GM19239 (cell line): ENCODE data around the gene PRKAR1A.
"Not testable (repeated sequence)": the region's sequence is repeated elsewhere in the genome, so short reads cannot be mapped to it uniquely, and the experiment has no call there.

Experiments
- DNase-seq: peaks from one replicate; pipeline ENCODE4 v3.0.0; 2011; ENCODE audit warnings: low spot score; ENCODE audit not compliant: insufficient read length
- FAIRE-seq: peaks from 2 replicates; lab custom pipeline; 2011; peaks lifted over from hg19 to GRCh38; lab: Jason Lieb, UNC

Gene PRKAR1A

DNA sequence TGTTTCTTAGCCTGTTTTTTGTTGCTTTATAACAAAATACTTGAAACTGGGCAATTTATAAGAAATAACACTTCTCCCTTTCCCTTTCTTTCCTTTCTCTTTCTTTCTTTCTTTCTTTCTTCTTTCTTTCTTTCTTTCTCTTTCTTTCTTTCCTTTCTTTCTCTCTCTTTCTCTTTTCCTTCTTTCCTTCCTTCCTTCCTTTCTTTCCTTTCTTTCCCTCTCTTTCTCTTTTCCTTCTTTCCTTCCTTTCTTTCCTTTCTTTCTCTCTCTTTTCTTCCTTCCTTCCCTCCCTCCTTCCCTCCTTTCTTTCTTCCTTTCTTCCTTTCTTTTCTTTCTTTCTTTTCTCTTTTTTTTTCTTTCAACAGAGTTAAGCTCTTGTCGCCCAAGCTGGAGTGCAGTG is 61.1 kb downstream of the PRKAR1A start:
- DNase-seq (no peak), FAIRE-seq (no peak)

DNA sequence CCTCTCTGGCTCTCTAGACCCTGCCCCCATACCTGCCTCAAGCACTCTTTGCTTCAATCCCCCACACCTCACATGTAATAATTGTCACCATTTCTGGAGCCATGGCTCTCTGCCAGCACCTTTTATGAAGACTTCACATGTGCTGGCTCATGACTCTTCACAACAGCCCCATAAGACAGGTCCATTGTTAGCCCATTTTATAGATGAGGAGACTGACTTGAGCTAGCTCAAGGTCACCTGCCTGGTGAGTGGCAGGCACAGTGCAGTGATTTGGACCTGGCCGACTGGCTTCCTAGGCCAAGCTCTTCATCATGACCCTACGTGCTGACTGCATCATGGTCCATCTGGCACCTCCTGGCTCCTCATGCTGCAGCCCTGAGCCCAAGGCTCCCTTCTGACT is 63.9 kb downstream of the PRKAR1A start:
- FAIRE-seq (no peak), DNase-seq (no peak)

DNA sequence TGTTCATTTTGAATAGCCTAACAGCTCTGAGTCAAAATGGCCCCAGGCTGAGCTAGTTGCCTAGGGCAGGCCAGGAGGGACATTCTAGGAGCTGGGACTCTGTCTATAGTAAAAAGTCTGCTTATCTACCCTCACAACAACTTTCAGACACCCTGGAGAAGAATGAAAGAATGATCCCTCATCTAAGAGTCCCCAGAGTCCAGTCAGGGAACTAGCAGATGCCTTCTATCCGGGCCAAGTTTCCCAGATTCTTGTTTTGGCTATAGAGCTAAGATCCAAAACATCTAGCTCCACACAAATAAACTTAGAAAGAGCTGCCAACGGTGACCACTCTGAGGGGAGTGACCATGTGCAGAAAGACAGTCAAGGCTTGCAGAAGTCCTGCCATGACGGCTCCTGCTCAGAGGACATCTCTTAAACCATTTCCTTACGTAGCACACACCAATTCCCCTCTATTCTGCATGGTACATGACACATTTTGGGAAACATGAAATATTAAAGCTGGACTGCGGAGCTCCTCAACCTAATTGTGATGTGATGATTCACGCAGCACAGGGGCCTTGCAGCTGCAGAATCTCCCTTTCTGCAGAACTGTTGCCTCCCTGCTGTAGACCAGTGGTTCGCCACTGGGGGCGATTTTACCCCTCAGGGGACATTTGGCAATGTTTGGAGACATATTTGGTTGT is 64.7 kb downstream of the PRKAR1A start:
- DNase-seq (no peak), FAIRE-seq (no peak)

DNA sequence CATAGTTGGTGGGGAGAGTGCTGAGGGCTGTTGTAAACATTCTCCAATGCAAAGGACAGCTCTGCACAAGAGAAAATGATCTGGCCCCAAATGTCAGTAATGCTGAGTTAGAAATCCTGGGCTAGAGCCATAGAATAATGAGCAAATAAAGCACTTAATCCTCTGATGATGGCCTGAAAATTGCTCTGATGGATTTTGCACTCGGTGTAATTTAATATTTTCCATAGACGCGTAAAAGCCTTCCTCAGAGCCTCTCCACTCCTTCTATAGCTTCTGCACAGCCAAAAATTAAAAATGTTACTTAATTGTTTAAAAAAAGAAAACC is 65.2 kb downstream of the PRKAR1A start:
- FAIRE-seq (no peak), DNase-seq (no peak)

DNA sequence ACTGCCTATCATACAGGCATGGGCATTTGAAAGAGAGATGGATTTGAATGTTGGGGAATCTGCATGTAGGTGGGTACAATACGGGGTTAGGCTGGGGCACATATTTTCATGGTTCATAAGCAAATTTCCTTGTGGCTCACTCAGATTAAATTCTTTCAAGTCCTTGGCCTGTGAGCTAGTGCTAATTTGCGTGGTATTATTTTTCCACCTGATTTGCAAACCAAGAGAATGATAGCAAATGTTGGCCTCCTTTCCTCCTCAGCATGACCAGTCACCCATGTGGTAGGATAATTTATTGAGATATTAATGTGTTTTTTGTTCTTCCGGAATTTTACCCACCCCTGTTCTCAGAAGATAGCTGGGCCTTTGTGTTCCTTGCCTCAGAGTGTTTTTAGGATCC is 66.0 kb downstream of the PRKAR1A start:
- FAIRE-seq (no peak), DNase-seq (no peak)

DNA sequence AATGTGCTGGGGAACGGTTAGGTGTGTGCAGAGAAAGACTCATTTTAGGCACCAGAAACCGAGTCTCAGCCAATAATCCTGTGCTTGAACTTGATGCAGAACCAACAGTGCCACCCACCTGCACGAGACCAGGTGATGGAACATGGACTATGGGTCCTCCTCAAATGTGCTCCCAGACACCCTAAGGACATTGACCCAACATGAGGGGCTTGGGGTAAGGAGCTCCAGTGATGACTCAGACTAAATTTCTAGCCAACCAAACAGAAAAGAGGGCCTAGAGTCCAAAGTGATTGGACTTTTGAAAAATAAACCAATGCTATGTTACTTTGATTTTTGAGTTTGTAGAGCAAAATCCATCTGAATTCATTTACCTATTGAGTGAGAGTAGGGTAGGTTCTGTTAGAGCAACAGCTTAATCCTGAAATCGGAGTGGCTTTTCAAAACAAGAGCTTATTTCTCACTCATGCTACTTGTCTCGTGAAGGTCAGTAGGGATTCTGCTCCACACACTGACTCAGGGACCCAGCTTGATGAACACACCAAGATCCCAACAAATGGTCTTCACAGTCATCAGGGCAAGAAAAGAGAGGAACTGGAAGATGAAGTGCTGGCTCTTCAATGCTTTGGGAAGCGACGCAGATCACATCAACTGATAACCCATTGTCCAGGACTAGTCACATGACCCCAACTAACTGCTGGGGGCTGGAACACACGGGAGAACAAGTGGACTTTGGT is 67.1 kb downstream of the PRKAR1A start:
- FAIRE-seq = no peak
- DNase-seq = no peak

DNA sequence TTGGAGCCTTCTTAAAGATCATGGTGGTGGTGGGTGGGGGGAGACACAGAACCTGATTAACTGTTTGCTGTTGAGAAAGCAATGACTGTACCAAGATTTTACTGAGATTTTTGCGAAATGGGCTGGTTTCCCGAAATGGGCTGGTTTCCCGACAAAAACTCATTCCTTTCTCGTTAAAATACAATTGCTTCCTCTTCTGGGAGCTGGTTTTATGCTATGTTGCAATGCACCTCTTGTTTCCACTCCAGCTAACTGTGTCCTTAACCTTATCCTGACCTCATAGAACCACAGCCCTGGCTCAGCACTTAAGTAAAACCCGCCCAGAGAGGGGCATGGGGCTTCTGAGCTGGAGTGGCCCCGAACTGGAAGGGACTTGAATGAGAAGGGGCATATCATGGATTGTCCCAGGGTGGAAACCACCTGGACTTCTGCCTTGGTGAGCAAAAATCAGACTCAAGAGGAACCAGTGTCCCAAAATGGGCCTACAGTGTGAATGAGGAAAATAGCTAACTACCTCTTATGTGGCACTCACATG is 68.1 kb downstream of the PRKAR1A start:
- DNase-seq (no peak), FAIRE-seq (no peak)

DNA sequence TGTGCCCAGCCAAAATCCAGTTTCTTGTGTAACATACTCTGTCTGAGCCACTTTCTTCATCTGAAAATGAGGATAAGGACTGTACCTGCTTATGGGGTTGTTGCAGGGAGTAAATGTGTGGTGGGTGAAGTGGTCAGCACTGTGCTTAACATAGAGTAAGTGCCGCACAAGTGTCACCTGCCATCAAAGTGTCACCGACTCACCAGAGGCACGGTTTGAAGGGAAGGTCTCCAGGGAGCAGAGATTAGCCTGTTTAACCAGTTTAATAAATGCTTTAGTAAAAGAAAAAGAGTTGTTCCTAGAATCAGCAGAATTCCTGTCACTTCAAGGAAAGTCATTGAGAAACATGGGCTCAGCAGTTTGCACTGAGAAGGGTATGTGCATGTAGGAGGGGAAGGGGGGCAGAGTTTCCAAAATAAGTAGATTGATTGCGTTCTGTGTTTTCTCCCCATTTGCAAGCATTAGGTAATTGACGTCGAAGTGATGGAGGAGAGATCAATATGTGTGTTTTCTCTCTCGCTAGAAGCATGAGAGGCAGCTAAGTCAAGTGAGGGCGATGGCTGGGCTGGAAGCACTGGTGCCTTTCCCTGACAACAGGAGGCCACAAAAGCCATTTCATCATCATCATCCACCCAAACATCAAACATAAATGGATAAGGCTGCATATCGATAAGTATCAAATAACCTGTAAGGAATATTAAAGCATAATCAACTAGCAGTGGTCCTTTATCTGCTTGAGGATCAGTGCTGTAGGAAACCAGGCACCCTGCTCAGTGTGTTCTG is 69.8 kb downstream of the PRKAR1A start:
- DNase-seq (no peak), FAIRE-seq (no peak)

DNA sequence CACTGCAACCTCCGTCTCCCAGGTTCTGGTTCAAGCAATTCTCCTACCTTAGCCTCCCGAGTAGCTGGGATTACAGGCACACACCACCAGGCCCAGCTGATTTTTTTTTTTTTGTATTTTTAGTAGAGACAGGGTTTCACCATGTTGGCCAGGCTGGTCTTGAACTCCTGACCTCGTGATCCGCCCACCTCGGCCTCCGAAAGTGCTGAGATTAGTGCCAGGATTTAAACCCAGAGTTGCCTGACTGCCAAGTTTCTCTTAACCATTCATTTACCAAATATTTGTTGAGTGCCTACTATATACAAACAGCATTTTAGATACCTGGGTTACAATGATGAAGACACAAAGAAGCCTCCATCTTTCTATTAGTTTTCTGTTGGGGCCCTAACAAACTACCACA is 70.6 kb downstream of the PRKAR1A start:
- DNase-seq, FAIRE-seq: not testable (repeated sequence)

DNA sequence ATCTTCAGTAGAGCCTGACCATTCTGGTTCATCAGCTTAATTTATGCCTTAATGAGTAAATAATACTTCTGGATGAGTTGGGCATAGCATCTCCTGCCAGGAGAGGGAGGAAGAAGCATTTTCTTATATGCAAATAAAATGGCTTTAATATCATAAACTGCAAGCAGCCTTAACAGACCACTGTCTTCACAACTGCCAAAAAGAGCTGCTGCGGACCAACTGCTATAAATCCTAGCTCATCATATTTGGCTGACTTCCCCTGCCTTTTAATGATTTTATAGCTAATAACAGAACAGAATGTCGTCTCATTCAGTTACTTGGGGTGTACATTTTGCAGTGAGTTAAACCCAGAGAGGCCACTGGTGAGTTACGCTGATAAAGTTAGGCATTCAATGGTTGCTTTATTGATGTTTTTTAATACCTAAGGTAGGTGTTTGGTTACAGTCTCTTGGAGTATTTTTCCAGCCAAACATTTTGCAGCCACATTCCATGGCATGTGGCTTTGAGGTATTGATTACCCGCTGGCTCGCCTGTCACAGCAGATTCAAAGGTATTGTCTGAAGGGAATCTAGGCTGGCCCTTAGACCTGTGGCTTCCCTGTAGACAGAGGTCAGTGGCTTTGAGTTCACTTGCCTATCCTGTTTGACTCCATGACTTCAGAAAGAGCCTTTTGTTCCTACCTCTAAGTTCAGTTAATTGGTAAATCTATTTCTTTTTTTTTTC is 72.5 kb downstream of the PRKAR1A start:
- FAIRE-seq (no peak), DNase-seq (no peak)

DNA sequence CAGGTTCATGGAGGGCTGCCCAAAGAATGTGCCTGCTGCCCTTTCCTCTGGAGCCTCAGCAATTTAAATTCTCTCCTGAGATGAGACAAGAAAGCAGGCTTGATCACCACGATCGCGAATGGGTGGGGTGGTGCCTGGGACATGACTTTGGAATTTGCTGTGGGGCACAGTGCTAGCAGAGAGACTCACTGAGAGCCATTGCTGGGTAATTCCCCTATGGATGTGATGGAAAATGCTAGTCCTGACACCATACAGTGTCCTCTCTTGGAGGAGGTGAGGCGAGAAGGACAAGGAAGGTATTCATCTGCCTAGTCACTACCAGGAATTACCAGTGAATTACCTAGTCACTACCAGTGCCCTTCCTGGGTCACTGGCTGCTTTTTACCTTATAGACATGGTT is 73.4 kb downstream of the PRKAR1A start:
- DNase-seq (no peak), FAIRE-seq (no peak)

DNA sequence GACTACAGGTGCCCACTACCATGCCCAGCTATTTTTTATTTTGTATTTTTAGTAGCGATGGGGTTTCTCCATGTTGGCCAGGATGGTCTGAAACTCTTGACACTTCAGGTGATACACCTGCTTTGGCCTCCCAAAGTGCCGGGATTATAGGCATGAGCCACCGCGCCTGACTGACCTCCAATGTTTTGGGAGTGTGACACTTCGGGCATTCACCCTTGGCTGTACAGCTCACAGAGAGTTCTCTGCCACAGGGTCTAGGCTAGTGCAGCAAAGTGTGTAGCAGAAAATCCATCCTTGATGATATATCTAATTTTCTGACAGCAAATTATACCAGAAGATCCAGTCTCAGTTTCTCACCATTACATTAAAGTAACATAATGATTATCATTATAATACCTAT is 74.8 kb downstream of the PRKAR1A start:
- no peak for DNase-seq
- no peak for FAIRE-seq

DNA sequence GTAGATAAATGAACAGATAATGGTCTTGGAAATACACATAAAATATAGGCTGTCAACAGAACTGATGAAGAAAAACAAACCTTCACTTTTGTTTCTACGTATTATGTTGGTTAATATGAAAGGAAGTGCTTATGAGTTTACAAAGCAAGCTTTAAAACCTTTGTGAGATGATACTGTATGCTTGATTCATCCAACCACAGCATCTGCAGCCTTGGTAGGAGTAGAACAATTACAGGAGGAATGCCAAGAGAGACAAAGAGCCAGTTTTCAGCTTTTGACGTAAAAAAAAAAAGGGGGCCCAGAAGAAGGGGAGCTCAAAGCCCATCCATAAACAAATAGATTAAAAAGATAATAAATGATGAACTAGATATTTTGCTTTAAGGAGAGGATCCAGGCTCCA is 75.6 kb downstream of the PRKAR1A start:
- no peak for DNase-seq
- no peak for FAIRE-seq

DNA sequence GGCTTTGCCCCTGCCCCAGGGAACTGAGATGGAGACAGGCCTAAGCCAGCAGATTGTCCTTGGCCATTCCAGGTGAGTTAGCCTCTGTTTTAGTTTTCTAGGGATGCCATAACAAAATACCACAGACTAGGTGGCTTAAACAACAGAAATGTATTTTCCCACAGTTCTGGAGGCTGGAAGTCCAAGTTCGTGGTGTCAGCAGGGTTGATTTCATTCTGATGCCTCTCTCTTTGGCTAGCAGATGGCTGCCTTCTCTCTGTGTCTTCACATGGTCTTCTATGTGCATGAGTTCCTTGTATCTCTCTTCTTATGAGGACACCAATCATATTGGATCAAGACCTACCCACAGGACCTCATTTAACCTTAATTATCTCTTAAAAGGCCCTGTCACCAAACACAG is 76.1 kb downstream of the PRKAR1A start:
- FAIRE-seq = no peak
- DNase-seq = no peak

DNA sequence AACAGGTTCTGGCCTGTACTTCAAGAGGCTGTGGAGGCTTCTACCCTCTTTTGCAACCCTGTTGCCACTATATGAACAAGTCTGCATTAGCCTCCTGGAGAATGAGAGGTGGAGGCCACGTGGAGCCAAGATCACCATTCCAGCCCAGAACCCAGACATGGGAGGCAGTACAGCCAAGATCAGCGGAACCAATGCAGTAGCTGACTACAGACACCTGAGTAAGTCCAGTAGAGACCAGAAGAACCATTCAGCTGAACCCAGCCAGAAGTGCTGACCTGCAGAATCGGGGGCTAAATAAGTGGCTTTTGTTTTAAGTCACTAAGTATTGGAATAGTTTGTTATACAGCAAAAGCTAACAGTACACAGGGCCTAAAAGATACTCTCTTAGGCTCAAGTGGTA is 76.9 kb downstream of the PRKAR1A start:
- no peak for FAIRE-seq
- DNase-seq = no peak

DNA sequence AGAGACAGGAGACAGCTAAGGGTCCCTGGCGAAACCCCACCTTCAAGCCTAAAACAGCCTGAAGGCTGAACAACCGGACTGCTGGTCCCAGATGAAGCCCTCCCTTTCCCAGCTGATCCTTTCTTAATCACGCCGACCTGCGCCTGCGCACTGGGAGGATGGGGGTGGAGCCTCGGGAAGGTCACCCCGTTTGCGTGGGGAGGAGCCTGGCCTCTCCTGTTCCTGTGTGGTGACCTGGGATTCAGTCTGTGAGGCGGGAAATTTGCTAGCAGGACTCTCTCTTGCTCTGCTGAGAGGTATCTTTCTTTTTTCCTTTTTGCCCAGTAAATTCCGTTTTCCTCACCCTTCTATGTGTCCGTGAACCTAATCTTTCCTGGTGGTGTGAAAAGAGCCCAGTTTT is 79.4 kb downstream of the PRKAR1A start:
- FAIRE-seq = no peak
- DNase-seq = no peak

DNA sequence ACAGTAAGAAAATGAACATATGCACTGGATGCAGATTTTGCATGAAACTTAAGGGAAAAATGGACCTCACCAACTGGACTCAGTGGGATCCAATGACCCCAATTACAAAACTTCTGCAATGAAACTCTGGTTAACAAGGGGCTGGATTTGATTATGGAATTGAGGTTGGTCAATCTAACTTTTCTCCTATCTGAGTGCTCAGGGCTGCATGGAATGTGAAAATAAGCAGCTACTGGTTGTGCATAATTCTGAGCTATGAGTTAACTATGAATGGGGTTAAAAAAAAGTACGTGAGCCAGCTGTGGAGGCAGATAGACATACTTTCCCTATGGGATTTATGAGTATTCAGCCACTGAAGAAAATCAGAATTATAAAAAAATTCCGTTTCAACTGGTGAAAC is 79.8 kb downstream of the PRKAR1A start:
- DNase-seq = no peak
- FAIRE-seq = no peak

DNA sequence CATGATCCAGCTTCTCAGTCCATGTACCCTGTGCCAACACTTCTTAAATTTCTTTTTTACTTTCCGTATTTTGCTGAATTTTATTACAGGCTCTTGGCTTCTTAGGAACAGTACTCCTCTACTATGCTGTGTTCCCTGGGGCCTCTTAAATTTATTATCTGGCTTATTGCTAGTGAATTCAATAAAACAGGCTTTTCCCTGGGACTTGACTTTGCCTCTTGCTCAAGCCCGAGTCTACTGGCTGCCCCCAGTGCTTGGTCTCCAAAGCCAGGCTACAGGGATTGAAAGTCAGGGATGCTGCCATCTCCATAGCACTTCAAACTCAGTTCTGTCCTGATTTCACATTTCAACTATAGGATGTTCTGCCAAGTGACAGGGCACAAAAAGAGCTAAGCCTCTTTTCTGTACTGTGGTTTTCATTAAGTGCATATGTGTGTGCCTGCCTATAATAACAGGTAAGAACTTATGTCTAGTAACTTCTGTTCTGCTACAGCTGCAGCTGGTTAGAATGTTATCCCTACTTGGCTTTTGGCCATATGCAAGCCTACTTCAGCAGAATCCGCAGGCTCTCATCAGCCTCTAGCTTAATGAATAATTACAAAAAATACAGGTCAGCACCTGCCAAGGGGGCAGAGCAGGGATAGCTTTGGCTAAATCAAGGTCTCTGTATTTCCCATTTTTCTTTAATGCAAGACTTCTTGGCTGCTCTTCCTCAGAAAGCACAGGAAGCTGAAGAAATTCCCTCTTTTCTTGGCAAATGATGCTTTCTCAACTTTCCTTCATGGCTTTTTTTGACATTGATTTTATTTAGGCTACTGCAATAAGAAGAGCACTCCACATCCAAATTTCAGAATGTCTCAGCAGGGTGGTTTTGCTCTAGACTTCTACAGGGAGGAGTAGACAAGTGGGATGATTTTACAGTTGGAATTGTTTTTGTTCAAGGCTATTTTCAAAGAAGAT is 80.7 kb downstream of the PRKAR1A start:
- DNase-seq (no peak), FAIRE-seq (no peak)

DNA sequence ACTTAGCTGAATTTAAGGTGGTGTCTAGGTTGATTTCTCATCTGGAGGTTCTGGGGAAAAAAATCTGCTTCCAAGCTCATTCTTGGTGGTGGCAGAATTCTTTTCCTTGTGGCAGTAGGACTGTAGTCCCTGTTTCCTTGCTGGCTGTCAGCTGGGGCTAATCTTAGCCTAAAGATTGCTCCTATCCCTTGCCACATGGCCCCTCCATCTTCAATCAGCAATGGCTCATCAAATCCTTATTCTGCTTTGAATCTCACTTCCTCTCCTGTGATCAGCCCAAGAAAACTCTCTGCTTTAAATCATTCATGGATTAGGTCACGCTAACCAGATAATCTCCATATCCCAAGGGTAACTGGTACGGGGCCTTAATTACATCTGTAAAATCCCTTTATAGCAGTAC is 82.3 kb downstream of the PRKAR1A start:
- FAIRE-seq = no peak
- DNase-seq = no peak
